ENCODE measurements around the gene TEX14.

Gene TEX14

GRCh38 chr17:58722274-58722673 lies 30.4 kb upstream of the TEX14 start:
- Histone ChIP-seq H2AFZ (ENCODE audit: low read depth, low read length) (no peak overlapping the region), H3K9me3 (ENCODE audit: control insufficient read depth, low read length) (no peaks in the 10 kb centered on the region), H3K4me3 (ENCODE audit: insufficient read depth in 1 of 2, low read depth in 1 of 2, low read length in 2 of 2) (no peak overlapping the region), H3K27me3 (ENCODE audit: control insufficient read depth in 1 of 2, insufficient read depth in 1 of 2, low read length in 2 of 2) (no peaks in the 10 kb centered on the region), H3K79me1 (replicated peaks; ENCODE audit: low read length, poor library complexity, severe bottlenecking) (no peaks in the 10 kb centered on the region), H4K91ac (ENCODE audit: low read length) (no peak overlapping the region), H3K14ac (ENCODE audit: low read length in 2 of 2) (no peak overlapping the region), H3K36me3 (ENCODE audit: control insufficient read depth in 1 of 2, insufficient read depth in 2 of 2, low read depth in 1 of 2, low read length in 2 of 2) (peaks cover 0 to 40% of the 10 kb centered on the region in 2 experiments), H3K9ac (ENCODE audit: low read length) (no peak overlapping the region), H2AK5ac (ENCODE audit: low read length, severe bottlenecking) (no peak overlapping the region), H3K18ac (ENCODE audit: low read depth in 1 of 2, low read length in 2 of 2) (no peak overlapping the region), H2BK120ac (ENCODE audit: low read depth, low read length) (no peak overlapping the region), H3K4ac (ENCODE audit: low read depth in 1 of 2, low read length in 2 of 2) (no peak overlapping the region), H2BK5ac (ENCODE audit: low read depth, low read length, poor library complexity, severe bottlenecking) (no peak overlapping the region), H4K8ac (ENCODE audit: low read length) (no peak overlapping the region), H2BK15ac (ENCODE audit: low read depth, poor library complexity, severe bottlenecking) (no peak overlapping the region), H3K27ac (ENCODE audit: low read length, poor library complexity, severe bottlenecking) (no peak overlapping the region), H3K4me2 (ENCODE audit: low read length, poor library complexity, severe bottlenecking) (no peak overlapping the region), H3K23ac (ENCODE audit: low read length in 2 of 2) (no peak overlapping the region), H3K4me1 (ENCODE audit: control insufficient read depth, insufficient read depth, low read depth, low read length) (no peaks in the 10 kb centered on the region), H2BK12ac (ENCODE audit: low read length in 2 of 2) (no peak overlapping the region)
- DNase-seq: no peak
- 82% methylated on average over 1 of the region's 1 CpG for WGBS

GRCh38 chr17:58710948-58711552 lies 19.2 kb upstream of the TEX14 start:
- WGBS: 98% methylated on average over 2 of the region's 4 CpGs
- no peak overlapping the region for H2AFZ ChIP-seq (ENCODE audit: low read depth, low read length)

GRCh38 chr17:58706351-58707140 lies 14.7 kb upstream of the TEX14 start:
- Histone ChIP-seq H4K91ac (ENCODE audit: low read length) (no peak overlapping the region), H3K18ac (ENCODE audit: low read depth in 1 of 2, low read length in 2 of 2) (no peak overlapping the region), H3K9me3 (ENCODE audit: control insufficient read depth, low read length) (no peaks in the 10 kb centered on the region), H3K4me2 (ENCODE audit: low read length, poor library complexity, severe bottlenecking) (no peak overlapping the region), H3K27me3 (ENCODE audit: control insufficient read depth in 1 of 2, insufficient read depth in 1 of 2, low read length in 2 of 2) (no peaks in the 10 kb centered on the region), H2BK5ac (ENCODE audit: low read depth, low read length, poor library complexity, severe bottlenecking) (no peak overlapping the region), H3K79me1 (replicated peaks; ENCODE audit: low read length, poor library complexity, severe bottlenecking) (no peaks in the 10 kb centered on the region), H4K8ac (ENCODE audit: low read length) (no peak overlapping the region), H3K27ac (ENCODE audit: low read length, poor library complexity, severe bottlenecking) (no peak overlapping the region), H2AFZ (ENCODE audit: low read depth, low read length) (no peak overlapping the region), H3K4me3 (ENCODE audit: insufficient read depth in 1 of 2, low read depth in 1 of 2, low read length in 2 of 2) (no peak overlapping the region), H2AK5ac (ENCODE audit: low read length, severe bottlenecking) (no peak overlapping the region), H3K14ac (ENCODE audit: low read length in 2 of 2) (no peak overlapping the region), H3K4me1 (ENCODE audit: control insufficient read depth, insufficient read depth, low read depth, low read length) (no peaks in the 10 kb centered on the region), H3K23ac (ENCODE audit: low read length in 2 of 2) (no peak overlapping the region), H3K36me3 (ENCODE audit: control insufficient read depth in 1 of 2, insufficient read depth in 2 of 2, low read depth in 1 of 2, low read length in 2 of 2) (peaks cover 0 to 27% of the 10 kb centered on the region in 2 experiments), H2BK120ac (ENCODE audit: low read depth, low read length) (no peak overlapping the region), H2BK12ac (ENCODE audit: low read length in 2 of 2) (no peak overlapping the region), H3K9ac (ENCODE audit: low read length) (no peak overlapping the region), H3K4ac (ENCODE audit: low read depth in 1 of 2, low read length in 2 of 2) (no peak overlapping the region), H2BK15ac (ENCODE audit: low read depth, poor library complexity, severe bottlenecking) (no peak overlapping the region)
- WGBS: 96% methylated on average over 3 of the region's 3 CpGs
- DNase-seq: no peak

More at GRCh38 chr17:58710948-58711552, 19.2 kb upstream of the TEX14 start:
- Histone ChIP-seq H3K36me3 (ENCODE audit: control insufficient read depth in 1 of 2, insufficient read depth in 2 of 2, low read depth in 1 of 2, low read length in 2 of 2) (peaks cover 0 to 24% of the 10 kb centered on the region in 2 experiments), H3K27me3 (ENCODE audit: control insufficient read depth in 1 of 2, insufficient read depth in 1 of 2, low read length in 2 of 2) (no peaks in the 10 kb centered on the region), H4K91ac (ENCODE audit: low read length) (no peak overlapping the region), H3K4ac (ENCODE audit: low read depth in 1 of 2, low read length in 2 of 2) (no peak overlapping the region), H3K27ac (ENCODE audit: low read length, poor library complexity, severe bottlenecking) (no peak overlapping the region), H3K9ac (ENCODE audit: low read length) (no peak overlapping the region), H2AK5ac (ENCODE audit: low read length, severe bottlenecking) (no peak overlapping the region), H3K9me3 (ENCODE audit: control insufficient read depth, low read length) (no peaks in the 10 kb centered on the region), H3K79me1 (replicated peaks; ENCODE audit: low read length, poor library complexity, severe bottlenecking) (no peaks in the 10 kb centered on the region), H2BK5ac (ENCODE audit: low read depth, low read length, poor library complexity, severe bottlenecking) (no peak overlapping the region), H2BK120ac (ENCODE audit: low read depth, low read length) (no peak overlapping the region), H3K4me3 (ENCODE audit: insufficient read depth in 1 of 2, low read depth in 1 of 2, low read length in 2 of 2) (no peak overlapping the region), H4K8ac (ENCODE audit: low read length) (no peak overlapping the region), H2BK12ac (ENCODE audit: low read length in 2 of 2) (no peak overlapping the region), H3K4me2 (ENCODE audit: low read length, poor library complexity, severe bottlenecking) (no peak overlapping the region), H3K4me1 (ENCODE audit: control insufficient read depth, insufficient read depth, low read depth, low read length) (no peaks in the 10 kb centered on the region), H3K14ac (ENCODE audit: low read length in 2 of 2) (no peak overlapping the region), H3K18ac (ENCODE audit: low read depth in 1 of 2, low read length in 2 of 2) (no peak overlapping the region), H2BK15ac (ENCODE audit: low read depth, poor library complexity, severe bottlenecking) (no peak overlapping the region), H3K23ac (ENCODE audit: low read length in 2 of 2) (no peak overlapping the region)
- peak; percentile 60 for DNase-seq

DNA sequence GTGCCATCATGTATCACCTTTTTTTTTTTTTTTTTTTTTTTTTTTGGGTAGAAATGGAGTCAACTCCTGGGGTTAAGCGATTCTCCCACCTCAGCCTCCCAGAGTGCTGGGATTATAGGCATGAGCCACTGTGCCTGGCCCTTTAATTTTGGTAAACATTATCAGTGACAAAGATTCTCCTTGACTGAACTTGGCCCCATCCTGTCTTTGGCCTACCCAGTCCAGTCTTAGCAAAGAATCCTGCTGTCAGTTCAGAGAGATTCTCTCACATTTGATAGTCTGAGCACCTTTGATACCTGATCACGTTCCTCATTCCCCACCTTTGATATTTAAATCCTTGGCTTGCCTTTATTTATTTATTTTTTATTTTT lies 12.1 kb upstream of the TEX14 start:
- Histone ChIP-seq H3K27ac (ENCODE audit: low read length, poor library complexity, severe bottlenecking) (no peak overlapping the region), H3K36me3 (ENCODE audit: control insufficient read depth in 1 of 2, insufficient read depth in 2 of 2, low read depth in 1 of 2, low read length in 2 of 2) (peaks cover 0 to 26% of the 10 kb centered on the region in 2 experiments), H3K4me2 (ENCODE audit: low read length, poor library complexity, severe bottlenecking) (no peak overlapping the region), H2BK120ac (ENCODE audit: low read depth, low read length) (no peak overlapping the region), H2AK5ac (ENCODE audit: low read length, severe bottlenecking) (no peak overlapping the region), H3K9me3 (ENCODE audit: control insufficient read depth, low read length) (no peaks in the 10 kb centered on the region), H3K4me3 (ENCODE audit: insufficient read depth in 1 of 2, low read depth in 1 of 2, low read length in 2 of 2) (no peak overlapping the region), H3K4me1 (ENCODE audit: control insufficient read depth, insufficient read depth, low read depth, low read length) (no peaks in the 10 kb centered on the region), H3K9ac (ENCODE audit: low read length) (no peak overlapping the region), H4K8ac (ENCODE audit: low read length) (no peak overlapping the region), H4K91ac (ENCODE audit: low read length) (no peak overlapping the region), H3K23ac (ENCODE audit: low read length in 2 of 2) (no peak overlapping the region), H2BK15ac (ENCODE audit: low read depth, poor library complexity, severe bottlenecking) (no peak overlapping the region), H3K79me1 (replicated peaks; ENCODE audit: low read length, poor library complexity, severe bottlenecking) (no peaks in the 10 kb centered on the region), H3K4ac (ENCODE audit: low read depth in 1 of 2, low read length in 2 of 2) (no peak overlapping the region), H2BK5ac (ENCODE audit: low read depth, low read length, poor library complexity, severe bottlenecking) (no peak overlapping the region), H3K18ac (ENCODE audit: low read depth in 1 of 2, low read length in 2 of 2) (no peak overlapping the region), H2AFZ (ENCODE audit: low read depth, low read length) (no peak overlapping the region), H2BK12ac (ENCODE audit: low read length in 2 of 2) (no peak overlapping the region), H3K14ac (ENCODE audit: low read length in 2 of 2) (no peak overlapping the region), H3K27me3 (ENCODE audit: control insufficient read depth in 1 of 2, insufficient read depth in 1 of 2, low read length in 2 of 2) (no peaks in the 10 kb centered on the region)
- DNase-seq: no peak
- 100% methylated on average over 1 of the region's 2 CpGs for WGBS
